ELF-1 (cell line): ENCODE data around the gene SGCA.

Source experiments
- DNase-seq: peaks from one replicate; pipeline ENCODE4 v3.0.0-alpha.2; 2016; ENCODE audit warnings: low read depth, low spot score

SGCA gene

DNA sequence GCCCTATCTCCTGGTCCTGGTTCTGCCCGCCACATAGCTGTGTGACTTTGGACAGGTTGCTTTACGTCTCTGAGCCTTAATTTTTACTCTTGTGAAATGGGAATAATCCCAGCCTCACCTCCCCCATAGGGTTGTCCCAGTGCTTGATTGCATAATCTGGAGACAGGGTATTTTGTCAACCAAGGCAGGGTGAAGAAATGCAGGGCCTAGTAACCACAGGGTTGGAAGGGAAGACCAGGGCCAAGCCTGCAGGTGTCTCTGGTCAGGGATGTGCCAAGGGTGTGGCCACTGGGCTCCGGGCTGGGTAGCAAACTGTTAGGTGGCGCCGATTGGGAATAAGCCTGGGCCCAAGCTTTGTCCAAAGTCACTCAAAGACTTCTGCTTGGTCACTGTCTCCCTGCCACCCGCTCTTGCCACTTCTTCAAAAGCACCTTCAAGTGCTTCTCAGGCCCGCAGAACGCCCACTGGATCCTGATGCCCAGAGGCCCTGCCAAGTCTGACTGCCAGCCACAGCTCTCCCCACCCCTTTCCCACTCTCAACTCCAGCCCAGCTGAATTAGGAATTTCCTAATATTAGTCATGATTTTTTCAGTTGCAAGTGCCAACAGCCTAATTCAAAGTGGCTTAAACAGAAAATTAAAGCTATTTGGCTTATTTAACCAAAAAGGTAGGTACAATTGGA is 56.2 kb downstream of the SGCA start:
- no peak for DNase-seq

DNA sequence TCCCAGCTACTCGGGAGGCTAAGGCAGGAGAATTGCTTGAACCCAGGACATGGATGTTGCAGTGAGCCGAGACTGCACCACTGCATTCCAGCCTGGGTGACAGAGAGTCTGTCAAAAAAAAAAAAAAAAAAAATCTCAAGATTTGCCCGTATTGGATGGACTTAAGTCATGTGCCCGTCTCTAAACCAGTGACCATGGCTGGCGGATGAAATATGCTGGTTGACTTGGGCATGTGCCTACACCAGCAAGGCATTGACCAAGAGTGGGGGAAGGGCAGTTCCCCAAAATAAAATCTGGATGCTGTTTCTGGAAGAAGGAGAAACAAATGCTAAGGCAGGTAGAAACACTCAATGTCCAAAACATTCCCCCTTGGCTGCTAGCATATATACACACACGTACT is 57.1 kb downstream of the SGCA start:
- DNase-seq = no peak
